Ascending aorta (tissue), 2 donors: Measurements from ENCODE around the gene PIGV. TPM values are rescaled to one million over a fixed set of nuclear protein-coding genes. Genes with fewer than 3 reads are reported as not detected.

Source experiments
- DNase-seq, 2 donors: peaks; one replicate each; pipeline ENCODE4 v3.0.0-alpha.2; 2019; ENCODE audit warnings: low spot score in 2 of 2
- H3K27ac ChIP-seq, 2 donors: fragments of 200-600 bp; sonication (generic); one replicate each; pipeline ENCODE4 v1.5.1; 2016 to 2017; ENCODE audit warnings: mild to moderate bottlenecking in 1 of 2
- H3K27me3 ChIP-seq: fragments of 200-600 bp; sonication (generic); one replicate; pipeline ENCODE4 v1.5.1; 2017
- H3K36me3 ChIP-seq, 2 donors: fragments of 200-600 bp; sonication (generic); one replicate each; pipeline ENCODE4 v1.5.1; 2016
- H3K4me1 ChIP-seq, 2 donors: fragments of 200-600 bp; sonication (generic); one replicate each; pipeline ENCODE4 v1.5.1; 2016 to 2017; ENCODE audit warnings: mild to moderate bottlenecking in 1 of 2
- H3K4me3 ChIP-seq, 2 donors: fragments of 200-600 bp; sonication (generic); one replicate each; pipeline ENCODE4 v1.5.1; 2016 to 2017; ENCODE audit warnings: mild to moderate bottlenecking in 1 of 2
- H3K9me3 ChIP-seq, 2 donors: fragments of 200-600 bp; sonication (generic); one replicate each; pipeline ENCODE4 v1.5.1; 2016
- intact Hi-C: fragments of 100-400 bp; cut with DNase I; formaldehyde crosslinking; loops from one replicate; pipeline ENCODE4 v1.15.1; 2023
- total RNA-seq: library from RNA; depleted of rRNA; stranded (reverse); fragments of >200 nt; gene quantifications from one replicate; pipeline ENCODE4 v1.1.0, GENCODE V29; 2016
- TF ChIP-seq, protein P1 (sequence below), 3 experiments: fragments of 200-600 bp in 2 of 3; fragments of 450-650 bp in 1 of 3; sonication (generic) in 2 of 3; IDR thresholded peaks; one replicate each; pipeline ENCODE4 v1.5.1; 2016 to 2019; ENCODE audit warnings: antibody characterized with exemption in 3 of 3, mild to moderate bottlenecking in 1 of 3, moderate library complexity in 1 of 3

Gene PIGV
- 8.8 TPM for total RNA-seq

DNA sequence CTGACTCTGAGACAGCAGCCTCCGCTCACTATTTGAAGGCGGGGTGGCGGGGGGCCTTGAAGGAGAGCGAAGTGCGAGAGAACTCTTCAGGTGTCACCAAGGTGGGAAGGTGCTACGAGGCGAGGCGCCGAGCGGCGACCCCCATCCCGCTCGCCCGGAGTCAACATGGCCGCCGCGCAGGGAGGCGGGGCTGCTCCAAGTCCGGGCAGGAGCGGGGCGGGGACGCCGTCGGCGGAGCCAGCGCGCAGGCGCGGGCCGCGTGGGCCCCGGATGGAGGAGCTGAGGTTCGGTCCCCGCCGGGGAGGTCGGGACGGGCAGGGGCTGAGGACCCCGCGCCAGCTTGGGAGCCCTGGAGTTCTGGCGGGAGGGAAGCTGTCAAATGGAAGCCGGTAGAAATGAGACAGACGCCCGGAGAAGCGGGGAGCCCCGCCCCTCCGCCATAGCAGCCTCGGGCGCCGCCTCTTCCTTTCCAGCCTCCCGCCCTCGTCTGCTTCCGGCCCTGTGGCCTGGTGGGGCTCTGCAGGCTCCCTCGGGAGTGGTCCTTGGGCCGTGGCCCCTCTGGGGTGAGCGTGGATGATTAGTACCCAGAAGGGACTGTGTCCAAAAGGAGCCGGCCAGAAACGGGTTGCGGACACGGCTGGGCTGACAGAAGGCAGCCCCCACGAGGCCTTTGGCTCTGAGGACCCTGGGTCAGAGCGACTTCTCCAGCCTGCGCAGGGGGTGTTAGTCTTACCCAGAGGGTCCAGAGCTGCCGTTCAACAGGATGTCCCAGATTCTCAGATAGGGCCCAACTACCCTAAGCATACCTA is at the start of gene PIGV:
TSS of gene PIGV (plus strand) at position 245 of the 809 bp plus-strand sequence. CDS start 2,866 bp downstream, outside the sequence.
- H3K9me3 ChIP-seq, result no peaks in the 10 kb centered on the region
- TF ChIP-seq, protein P1, sequence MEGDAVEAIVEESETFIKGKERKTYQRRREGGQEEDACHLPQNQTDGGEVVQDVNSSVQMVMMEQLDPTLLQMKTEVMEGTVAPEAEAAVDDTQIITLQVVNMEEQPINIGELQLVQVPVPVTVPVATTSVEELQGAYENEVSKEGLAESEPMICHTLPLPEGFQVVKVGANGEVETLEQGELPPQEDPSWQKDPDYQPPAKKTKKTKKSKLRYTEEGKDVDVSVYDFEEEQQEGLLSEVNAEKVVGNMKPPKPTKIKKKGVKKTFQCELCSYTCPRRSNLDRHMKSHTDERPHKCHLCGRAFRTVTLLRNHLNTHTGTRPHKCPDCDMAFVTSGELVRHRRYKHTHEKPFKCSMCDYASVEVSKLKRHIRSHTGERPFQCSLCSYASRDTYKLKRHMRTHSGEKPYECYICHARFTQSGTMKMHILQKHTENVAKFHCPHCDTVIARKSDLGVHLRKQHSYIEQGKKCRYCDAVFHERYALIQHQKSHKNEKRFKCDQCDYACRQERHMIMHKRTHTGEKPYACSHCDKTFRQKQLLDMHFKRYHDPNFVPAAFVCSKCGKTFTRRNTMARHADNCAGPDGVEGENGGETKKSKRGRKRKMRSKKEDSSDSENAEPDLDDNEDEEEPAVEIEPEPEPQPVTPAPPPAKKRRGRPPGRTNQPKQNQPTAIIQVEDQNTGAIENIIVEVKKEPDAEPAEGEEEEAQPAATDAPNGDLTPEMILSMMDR (IDR thresholded peaks at IDR 0.05), result peak in 2 of 3 experiments; percentile 10 to 41
- peaks cover 9 to 25% of the 10 kb centered on the region in 2 donors for H3K4me1 ChIP-seq
- peaks cover 0 to under 1% of the 10 kb centered on the region in 2 donors for H3K36me3 ChIP-seq
- intact Hi-C loops, result loop anchor here (1.0 to 5.0 kb wide), 5 partner anchors 15 to 111 kb away; no protein-coding TSS in a partner anchor
- H3K4me3 ChIP-seq, result peak within 1 kb of the TSS; percentile 60 to 74
- DNase-seq, result peak; percentile 47 to 92
- peak within 1 kb of the TSS; percentile 98 to 99 for H3K27ac ChIP-seq
- H3K27me3 ChIP-seq, result no peaks in the 10 kb centered on the region

DNA sequence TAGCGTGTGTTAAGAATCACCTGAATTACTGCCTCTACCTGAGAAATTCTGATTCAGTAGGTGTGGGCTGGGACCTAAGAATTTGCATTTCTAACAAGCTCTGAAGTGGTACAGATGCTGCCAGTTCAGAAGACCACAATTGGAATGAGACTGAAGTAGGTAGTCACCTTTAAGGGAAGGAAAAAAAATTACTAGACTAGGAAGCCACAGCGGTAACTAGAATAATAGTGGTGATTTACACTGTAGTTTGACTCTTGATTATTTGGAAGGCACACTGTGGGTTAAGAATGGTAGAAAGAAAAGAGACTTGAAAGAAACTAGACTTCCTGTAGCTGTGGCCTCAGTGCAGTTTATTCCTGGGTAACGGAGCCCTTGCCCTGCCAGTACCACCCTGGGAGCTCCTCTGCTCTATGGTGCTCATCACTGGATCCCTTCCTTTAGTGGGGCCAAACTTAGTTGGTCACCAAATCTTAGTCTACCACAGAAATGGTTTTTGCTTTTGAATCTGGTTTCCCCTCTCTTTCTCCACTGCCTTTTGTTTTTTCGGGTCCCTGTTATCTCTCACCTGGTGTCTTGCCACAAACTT is 48.3 kb upstream of the PIGV start:
- peaks cover 38 to 50% of the 10 kb centered on the region in 2 donors for H3K36me3 ChIP-seq
- no peak overlapping the region for H3K27ac ChIP-seq

DNA sequence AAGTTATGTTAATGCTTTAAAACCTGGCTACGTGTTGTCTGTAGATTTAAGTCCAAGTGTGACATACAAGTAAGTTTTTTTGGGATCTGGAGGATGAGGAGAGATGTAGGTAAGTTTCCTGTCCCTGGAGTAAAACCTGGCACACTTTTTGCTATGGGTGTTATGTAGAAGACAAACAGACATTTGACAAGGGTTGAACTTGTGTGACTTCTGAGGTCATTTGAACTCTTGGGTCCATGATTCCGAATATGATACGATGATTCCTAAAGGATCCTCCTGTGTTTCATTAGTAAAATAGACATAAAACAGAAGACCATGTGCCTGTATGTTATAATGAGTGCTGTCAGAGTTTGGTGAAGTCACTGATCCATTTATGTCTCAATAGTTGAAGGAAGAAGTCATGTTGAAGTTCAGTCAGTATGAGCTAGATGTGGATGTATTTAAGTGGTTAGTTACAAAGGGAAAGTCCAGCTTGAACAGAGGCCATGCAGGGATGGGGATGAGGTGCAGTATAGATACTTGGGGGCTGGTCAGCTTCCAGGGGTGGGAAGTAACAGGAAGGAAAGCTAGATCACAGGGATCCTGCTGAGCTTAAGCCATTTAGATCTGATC is 47.6 kb upstream of the PIGV start:
- intact Hi-C loops, result loop anchor here (5.0 kb wide), 1 partner anchor 47 kb away; the partner anchor contains the start of gene PIGV
- Histone ChIP-seq H3K27ac (no peak overlapping the region), H3K4me1 (peaks cover 2 to 14% of the 10 kb centered on the region in 2 donors), H3K9me3 (no peaks in the 10 kb centered on the region), H3K4me3 (no peak overlapping the region), H3K36me3 (peaks cover 34 to 46% of the 10 kb centered on the region in 2 donors), H3K27me3 (no peaks in the 10 kb centered on the region)
- no peak for DNase-seq
- TF ChIP-seq, protein P1 (IDR thresholded peaks at IDR 0.05), result no peak

More for the DNA sequence above, 48.3 kb upstream of the PIGV start:
- Histone ChIP-seq H3K9me3 (no peaks in the 10 kb centered on the region), H3K4me3 (no peak overlapping the region), H3K4me1 (peaks cover 0 to 11% of the 10 kb centered on the region in 2 donors), H3K27me3 (no peaks in the 10 kb centered on the region)
- no peak for DNase-seq
- intact Hi-C loops, result no loop called here
- TF ChIP-seq, protein P1 (IDR thresholded peaks at IDR 0.05), result no peak

DNA sequence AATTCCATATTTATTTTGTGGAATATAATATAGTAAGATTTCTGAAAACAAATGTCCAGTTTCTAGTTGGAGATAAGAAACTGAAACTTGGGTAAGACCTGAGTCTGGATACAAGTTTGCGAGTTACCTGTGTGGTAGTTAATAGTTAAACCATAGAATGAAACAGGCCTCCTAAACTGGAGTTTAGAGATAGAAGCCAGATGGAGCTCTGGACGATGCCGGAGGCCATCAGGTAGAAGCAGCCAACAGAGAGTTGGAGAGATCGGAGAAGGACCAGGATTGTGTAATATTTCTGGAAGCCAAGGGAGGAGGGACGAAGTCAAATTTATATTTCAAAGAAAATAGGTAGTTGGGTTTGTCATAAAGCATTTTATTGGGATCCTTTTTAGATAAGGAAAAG is 46.8 kb upstream of the PIGV start:
- no peaks in the 10 kb centered on the region for H3K9me3 ChIP-seq
- no peaks in the 10 kb centered on the region for H3K27me3 ChIP-seq
- H3K4me3 ChIP-seq, result no peak overlapping the region
- intact Hi-C loops, result loop anchor here (5.0 kb wide), 1 partner anchor 46 kb away; the partner anchor contains the start of gene PIGV
- peak overlapping the region in 1 of 2 donors; percentile 9 for H3K27ac ChIP-seq
- peaks cover 32 to 37% of the 10 kb centered on the region in 2 donors for H3K36me3 ChIP-seq
- H3K4me1 ChIP-seq, result peaks cover 5 to 22% of the 10 kb centered on the region in 2 donors
- no peak for DNase-seq
- TF ChIP-seq, protein P1 (IDR thresholded peaks at IDR 0.05), result no peak

DNA sequence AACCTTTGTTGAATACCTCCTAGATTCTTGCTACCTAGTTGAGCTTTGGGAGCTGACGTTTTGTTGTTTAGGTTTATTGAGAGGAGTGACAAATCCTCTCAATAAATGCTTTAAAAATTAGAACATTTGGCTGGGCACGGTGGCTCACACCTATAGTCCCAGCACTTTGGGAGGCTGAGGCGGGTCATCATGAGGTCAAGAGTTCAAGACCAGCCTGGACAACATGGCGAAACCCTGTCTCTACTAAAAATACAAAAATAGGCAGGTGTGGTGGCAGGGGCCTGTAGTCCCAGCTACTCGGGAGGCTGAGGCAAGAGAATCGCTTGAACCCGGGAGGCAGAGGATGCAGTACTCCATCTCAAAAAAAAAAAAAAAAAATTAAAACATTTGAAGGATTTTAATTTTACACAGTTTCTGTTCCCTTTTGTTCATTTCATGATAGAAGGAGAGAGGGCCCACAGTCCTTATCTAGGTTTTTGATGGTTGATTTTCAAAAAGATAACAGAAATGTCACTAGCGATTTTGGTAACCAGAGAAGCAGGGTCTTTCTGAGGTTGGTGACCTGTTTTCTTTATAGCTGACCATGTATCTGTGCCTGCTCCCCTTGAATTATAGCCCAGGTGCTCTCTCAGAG is 44.2 kb upstream of the PIGV start:
- no peak overlapping the region for H3K4me3 ChIP-seq
- H3K4me1 ChIP-seq, result peaks cover 11 to 34% of the 10 kb centered on the region in 2 donors
- H3K27ac ChIP-seq, result peak overlapping the region; percentile 57 to 84
- no peaks in the 10 kb centered on the region for H3K9me3 ChIP-seq
- DNase-seq, result no peak
- H3K36me3 ChIP-seq, result peaks cover 17 to 20% of the 10 kb centered on the region in 2 donors
- no peaks in the 10 kb centered on the region for H3K27me3 ChIP-seq
- TF ChIP-seq, protein P1 (IDR thresholded peaks at IDR 0.05), result no peak
- intact Hi-C loops, result loop anchor here (2.0 to 5.0 kb wide), 2 partner anchors 44 to 49 kb away; partner anchors contain the start of gene PIGV
